T-helper 17 cell (primary cell): ENCODE data around the gene CD226. TPM values are rescaled to one million over a fixed set of nuclear protein-coding genes. Genes with fewer than 3 reads are reported as not detected.
"Not testable (repeated sequence)": the region's sequence is repeated elsewhere in the genome, so short reads cannot be mapped to it uniquely, and the experiment has no call there.

ENCODE experiments used
- ATAC-seq: fragments of 150-1000 bp; cut with Tn5 transposase; 2 replicates; pipeline ENCODE4 v1.10.0; 2021; ENCODE audit warnings: mild to moderate bottlenecking, moderate library complexity
- DNase-seq, 3 donors: peaks; one replicate each; pipeline versions ENCODE4 v3.0.0 to v3.0.0-alpha.2; 2020 to 2021
- H3K9me3 ChIP-seq: one replicate; pipeline ENCODE4 v1.7.0; 2013; ENCODE audit warnings: low read length, mild to moderate bottlenecking; ENCODE audit not compliant: control insufficient read depth, poor library complexity, severe bottlenecking
- H3K27ac Mint-ChIP-seq: one replicate; pipeline ENCODE4 v1.8.0; 2022; ENCODE audit warnings: mild to moderate bottlenecking, moderate library complexity, mixed read lengths
- H3K27me3 Mint-ChIP-seq: one replicate; pipeline ENCODE4 v1.8.0; 2022; ENCODE audit warnings: mixed read lengths
- H3K36me3 Mint-ChIP-seq: one replicate; pipeline ENCODE4 v1.8.0; 2022; ENCODE audit warnings: low read depth, mixed read lengths
- H3K4me1 Mint-ChIP-seq: one replicate; pipeline ENCODE4 v1.8.0; 2022; ENCODE audit warnings: mild to moderate bottlenecking, mixed read lengths
- H3K4me3 Mint-ChIP-seq: one replicate; pipeline ENCODE4 v1.8.0; 2022; ENCODE audit warnings: mild to moderate bottlenecking, moderate library complexity, mixed read lengths
- total RNA-seq, 4 donors: library from RNA in 2 of 4; stranded (reverse) in 2 of 4; gene quantifications; one replicate each; pipeline ENCODE4 v1.2.3 and lab custom pipeline; 2022 to 2026

The CD226 gene
- total RNA-seq, 2 donors from 2014 or later, result 106 to 128 TPM

DNA sequence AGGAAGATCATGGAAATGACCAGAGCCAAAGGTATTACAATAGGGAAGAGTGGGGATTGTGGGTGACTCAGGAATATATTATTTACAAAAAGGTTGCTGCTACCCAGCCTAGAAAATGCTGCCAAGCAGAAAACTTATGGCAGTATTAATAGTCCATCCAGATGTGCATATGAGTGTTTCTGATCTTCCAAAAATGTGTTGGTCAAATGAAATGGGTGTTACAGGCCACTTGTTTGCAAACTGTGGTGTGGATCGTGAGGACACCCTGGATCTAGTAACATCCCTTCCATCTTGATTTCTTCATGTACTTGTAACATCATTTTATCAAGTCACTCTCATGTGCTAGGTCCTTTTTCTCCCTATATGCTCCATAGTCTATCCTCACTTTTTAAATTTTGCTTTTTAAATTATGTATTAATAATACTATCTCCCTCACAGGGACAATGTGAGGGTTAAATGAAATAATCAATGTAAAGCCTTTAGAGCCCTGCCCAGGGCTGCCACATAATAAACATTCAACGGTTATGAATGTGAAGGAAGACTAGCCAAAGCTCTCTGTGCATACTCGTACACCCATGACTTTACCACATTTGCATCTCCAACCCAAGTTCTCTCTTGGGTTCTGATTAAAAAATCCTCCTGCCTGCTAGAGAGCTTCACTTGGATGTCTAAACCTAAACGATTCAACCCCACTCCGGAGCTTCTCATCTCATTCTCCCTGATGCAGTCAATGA, 18.5 kb downstream of the CD226 start:
- DNase-seq (no peak), ATAC-seq (no peak)
- Mint-ChIP-seq H3K36me3 (peaks cover 5% of the 10 kb centered on the region), H3K4me1 (peaks cover 28% of the 10 kb centered on the region), H3K27ac (no peak overlapping the region), H3K27me3 (no peaks in the 10 kb centered on the region), H3K4me3 (no peak overlapping the region)
- no peaks in the 10 kb centered on the region for H3K9me3 ChIP-seq

DNA sequence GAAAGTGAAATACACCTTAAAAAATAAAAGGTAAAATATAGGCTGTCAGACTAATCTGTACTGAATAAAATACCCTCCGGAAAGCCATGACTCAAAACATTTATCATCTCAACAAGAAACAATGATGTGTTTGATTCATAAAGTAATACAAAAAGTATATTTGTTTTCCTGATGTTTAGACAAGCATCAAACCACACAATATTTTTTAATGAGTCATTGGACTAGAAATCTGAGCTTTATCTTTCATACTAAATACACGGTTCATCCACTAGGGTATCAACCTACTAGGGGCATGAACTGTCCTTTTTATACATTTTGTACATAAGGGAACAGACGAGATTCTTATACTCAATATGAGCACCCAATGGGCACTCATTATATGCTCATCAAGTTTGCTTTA, 31.3 kb downstream of the CD226 start:
- no peak for DNase-seq
- no peak overlapping the region for H3K4me3 Mint-ChIP-seq
- peak overlapping the region; percentile 22 for H3K27ac Mint-ChIP-seq
- H3K36me3 Mint-ChIP-seq, result peaks cover 8% of the 10 kb centered on the region
- no peaks in the 10 kb centered on the region for H3K27me3 Mint-ChIP-seq
- peaks cover 38% of the 10 kb centered on the region for H3K4me1 Mint-ChIP-seq
- ATAC-seq, result no peak
- H3K9me3 ChIP-seq, result no peaks in the 10 kb centered on the region

DNA sequence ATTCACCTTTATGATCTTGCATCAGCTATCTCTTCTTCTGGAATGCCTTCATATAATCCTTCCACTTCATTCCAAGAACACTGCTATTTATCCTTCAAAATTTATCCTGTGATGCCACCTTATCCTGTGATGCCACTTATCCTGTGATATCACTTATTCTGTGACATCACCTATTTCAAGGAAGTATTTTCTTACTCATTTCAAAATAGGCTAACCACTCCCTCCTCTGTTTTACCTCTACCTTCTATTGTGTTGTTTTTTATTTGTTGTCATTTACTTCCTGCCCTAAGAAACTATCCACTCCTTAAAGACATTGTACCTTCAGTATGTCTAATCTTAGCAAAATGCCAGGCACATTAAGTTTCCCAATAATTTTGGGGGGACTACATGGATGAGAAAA, 38.8 kb downstream of the CD226 start:
- no peaks in the 10 kb centered on the region for H3K9me3 ChIP-seq
- Mint-ChIP-seq H3K27ac (peak overlapping the region; percentile 75), H3K4me3 (no peak overlapping the region), H3K27me3 (no peaks in the 10 kb centered on the region), H3K36me3 (peaks cover 2% of the 10 kb centered on the region), H3K4me1 (peaks cover 49% of the 10 kb centered on the region)
- DNase-seq (no peak), ATAC-seq (no peak)

DNA sequence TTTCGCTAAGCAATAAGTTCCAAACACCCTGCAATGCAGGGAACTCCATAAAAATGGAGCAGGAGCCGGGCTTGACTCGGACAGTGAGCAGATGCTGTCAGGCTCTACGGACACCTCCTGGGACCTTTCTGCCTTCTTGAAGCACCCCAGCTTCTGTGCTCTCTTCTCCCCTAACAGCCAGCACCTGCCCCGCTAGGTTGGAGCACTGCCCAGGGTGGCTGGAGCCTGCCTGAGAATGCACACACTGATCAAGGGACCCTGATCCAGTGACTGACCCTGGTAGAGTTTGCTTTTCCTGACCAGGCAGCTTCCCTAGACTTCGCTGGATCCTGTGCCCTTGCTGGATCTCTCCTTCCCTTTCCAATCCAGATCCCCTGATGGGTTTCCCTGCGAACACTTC, 40.9 kb downstream of the CD226 start:
- Mint-ChIP-seq H3K27ac (peak overlapping the region; percentile 75), H3K4me3 (no peak overlapping the region), H3K4me1 (peaks cover 49% of the 10 kb centered on the region), H3K27me3 (no peaks in the 10 kb centered on the region), H3K36me3 (peaks cover 2% of the 10 kb centered on the region)
- ATAC-seq (no peak), DNase-seq (no peak)
- no peaks in the 10 kb centered on the region for H3K9me3 ChIP-seq

DNA sequence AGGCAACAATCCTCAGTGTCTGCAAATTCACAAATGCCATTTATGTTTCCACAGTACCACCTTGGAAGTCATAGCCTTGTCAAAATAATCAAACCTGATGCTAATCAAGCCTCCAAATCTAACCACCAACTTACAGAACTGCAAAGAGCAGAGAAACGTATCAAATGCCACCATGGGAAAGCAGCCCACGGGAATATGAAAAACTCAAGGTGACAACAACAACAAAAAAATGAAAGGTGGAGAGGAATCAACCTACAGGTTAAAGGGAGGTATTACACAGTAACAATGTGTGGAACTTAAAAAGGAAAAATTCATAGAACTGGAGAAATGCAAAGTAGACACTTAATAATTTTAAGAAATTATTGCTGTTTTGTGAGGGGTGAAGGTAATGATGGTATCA, 46.7 kb downstream of the CD226 start:
- H3K4me1 Mint-ChIP-seq, result peaks cover 58% of the 10 kb centered on the region
- peaks cover 2% of the 10 kb centered on the region for H3K36me3 Mint-ChIP-seq
- H3K27ac Mint-ChIP-seq, result peak overlapping the region; percentile 5
- ATAC-seq (no peak), DNase-seq (no peak)
- no peaks in the 10 kb centered on the region for H3K27me3 Mint-ChIP-seq
- H3K9me3 ChIP-seq, result no peaks in the 10 kb centered on the region
- peak overlapping the region; percentile 33 for H3K4me3 Mint-ChIP-seq

DNA sequence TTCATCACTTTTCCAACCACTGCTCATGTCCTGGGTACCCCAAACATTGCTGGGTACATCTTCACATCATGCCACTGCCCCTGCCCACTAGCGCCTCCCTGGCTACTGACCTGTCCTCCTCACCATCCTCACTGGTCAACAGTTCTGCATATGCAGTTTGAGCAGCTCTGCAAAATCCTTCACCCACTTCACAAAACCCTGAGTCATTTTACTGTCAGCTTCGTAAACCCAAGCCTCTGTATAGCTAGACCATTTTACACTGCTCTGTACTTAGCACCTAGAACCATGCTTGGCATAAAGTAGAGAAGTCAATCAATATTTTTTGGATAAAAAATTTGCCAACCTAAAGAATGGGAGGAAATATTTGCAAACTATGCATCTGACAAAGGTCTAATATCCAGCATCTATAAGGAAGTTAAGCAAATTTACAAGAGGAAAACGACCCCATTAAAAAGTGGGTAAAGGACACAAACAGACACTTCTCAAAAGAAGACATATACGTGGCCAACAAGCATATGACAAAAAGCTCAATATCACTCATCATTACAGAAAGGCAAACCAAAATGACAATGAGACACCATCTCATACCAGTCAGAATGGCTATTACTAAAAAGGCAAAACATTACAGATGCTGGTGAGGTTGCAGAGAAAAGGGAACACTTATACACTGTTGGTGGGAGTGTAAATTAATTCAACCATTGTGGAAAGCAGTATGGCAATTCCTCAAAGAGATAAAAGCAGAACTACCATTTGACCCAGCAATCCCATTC, 48.3 kb downstream of the CD226 start:
- not testable (repeated sequence) for DNase-seq, ATAC-seq, H3K27me3 Mint-ChIP-seq, H3K36me3 Mint-ChIP-seq, H3K9me3 ChIP-seq
- Mint-ChIP-seq H3K27ac (peak overlapping the region; percentile 98), H3K4me1 (peaks cover 53% of the 10 kb centered on the region), H3K4me3 (peak overlapping the region; percentile 89)

DNA sequence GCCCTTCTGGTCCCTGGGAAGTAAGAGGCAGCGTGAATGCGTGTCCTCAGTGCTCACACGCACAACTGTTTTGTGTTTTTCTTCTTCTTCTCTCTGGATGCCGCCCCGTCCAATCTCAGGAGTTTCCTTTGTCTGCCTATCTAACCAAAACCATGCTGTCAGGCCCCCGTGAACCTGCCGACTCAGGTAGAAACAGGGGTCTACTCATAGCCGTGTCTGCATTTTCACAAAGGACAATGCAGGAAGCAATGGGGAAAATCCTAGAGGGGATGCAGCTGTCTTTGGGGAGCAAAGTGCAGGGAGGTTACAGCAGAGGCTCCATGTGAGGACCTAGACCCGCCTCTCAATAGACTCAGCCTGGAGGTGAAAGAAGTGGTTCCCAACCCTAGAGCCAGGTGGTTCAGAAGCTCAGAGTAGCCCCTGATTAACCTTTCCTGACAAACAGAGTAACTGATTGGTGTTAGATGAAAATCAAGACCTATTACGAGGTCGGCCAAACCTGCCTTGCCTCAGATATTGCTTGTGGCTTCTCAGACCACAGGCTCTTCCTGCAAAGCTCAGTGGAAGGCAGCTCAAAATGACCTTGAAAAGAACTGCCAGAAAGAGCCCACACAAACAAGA, 49.3 kb downstream of the CD226 start:
- Mint-ChIP-seq H3K27ac (peak overlapping the region; percentile 98), H3K4me3 (peak overlapping the region; percentile 96), H3K36me3 (peaks cover 5% of the 10 kb centered on the region), H3K27me3 (no peaks in the 10 kb centered on the region), H3K4me1 (peaks cover 54% of the 10 kb centered on the region)
- no peaks in the 10 kb centered on the region for H3K9me3 ChIP-seq
- DNase-seq, result peak in 1 of 3 donors; percentile 6
- peak; percentile 71 for ATAC-seq

DNA sequence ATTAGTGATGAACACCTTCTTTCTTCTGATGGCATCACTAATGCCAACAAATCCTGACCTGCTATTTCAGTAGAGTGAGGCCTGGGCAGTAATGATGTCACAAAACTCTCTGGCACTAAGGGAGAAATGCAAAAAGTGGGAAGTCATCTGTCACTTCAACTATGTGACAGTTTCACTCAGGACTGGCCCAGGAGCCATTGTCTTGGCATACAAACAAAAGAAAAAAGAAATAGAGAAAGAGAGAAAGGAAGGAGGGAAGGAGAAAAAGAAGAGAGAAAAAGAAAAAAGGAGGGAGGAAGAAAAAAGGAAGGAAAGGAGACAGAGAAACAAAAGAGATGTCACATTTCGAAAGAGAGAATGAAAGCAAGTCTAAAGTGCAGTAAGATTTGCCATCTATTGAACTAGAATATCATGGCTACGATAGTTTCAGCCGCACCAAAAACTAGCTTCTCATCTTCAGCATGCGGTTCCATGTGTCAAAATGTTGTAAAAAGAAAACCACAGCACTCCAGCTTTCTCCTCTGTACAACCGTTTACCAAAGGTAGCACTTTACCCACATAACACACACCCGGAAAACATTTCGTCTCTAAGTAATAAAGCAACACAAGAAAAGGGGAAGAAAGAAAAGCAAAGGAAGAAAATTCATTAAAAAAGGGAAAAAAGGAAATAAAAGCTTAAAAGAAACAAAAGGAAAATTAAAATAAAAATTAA, 50.1 kb downstream of the CD226 start:
- ATAC-seq (peak; percentile 69), DNase-seq (no peak)
- no peaks in the 10 kb centered on the region for H3K9me3 ChIP-seq
- Mint-ChIP-seq H3K27me3 (no peaks in the 10 kb centered on the region), H3K4me1 (peaks cover 54% of the 10 kb centered on the region), H3K27ac (peak overlapping the region; percentile 98), H3K36me3 (peaks cover 8% of the 10 kb centered on the region), H3K4me3 (peak overlapping the region; percentile 96)

DNA sequence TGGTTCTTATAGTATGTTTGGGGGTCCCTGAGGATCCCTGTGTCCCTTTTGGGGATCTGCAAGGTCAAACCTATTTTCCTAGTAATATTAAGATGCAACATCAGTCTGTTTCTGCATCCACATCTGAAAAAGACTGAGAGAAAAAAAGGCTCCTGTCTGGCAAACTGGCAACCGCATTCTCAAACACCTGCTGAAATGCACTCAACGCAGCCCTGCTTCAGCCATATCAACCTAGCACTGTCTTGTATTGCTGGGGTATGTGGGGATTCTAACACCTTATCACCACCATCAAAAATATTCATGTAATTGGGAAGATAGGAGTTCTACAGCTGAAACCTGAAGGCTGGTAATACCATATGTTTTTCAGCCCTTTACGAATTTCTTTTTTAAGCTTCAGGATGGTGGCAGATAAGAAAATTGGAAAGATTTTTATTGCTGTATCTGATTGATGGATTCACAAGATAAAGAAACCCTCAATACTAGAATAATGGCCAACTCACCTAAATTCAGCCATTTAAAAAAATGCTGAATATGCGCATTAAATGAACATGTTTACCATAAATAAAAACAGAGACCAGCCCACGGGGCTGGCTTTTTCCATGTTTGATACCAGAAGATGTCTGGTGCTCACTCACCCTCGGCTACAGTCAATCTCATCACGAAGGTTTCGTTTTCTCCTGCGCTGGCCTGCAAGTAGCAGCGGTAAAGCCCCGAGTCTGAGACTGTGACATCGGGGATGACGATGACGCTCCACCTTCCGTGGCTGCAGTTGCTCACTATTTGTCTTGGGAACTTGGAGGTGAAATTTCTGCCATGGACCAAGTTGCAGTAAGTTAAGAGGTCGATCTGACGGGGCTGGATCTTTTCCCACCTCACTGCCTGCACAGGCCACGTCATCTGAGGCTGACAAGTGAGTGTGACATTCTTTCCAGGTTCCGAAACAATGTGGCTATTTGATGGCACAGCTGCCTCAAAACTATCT, 52.3 kb downstream of the CD226 start:
- H3K9me3 ChIP-seq, result no peaks in the 10 kb centered on the region
- peaks cover 49% of the 10 kb centered on the region for H3K4me1 Mint-ChIP-seq
- H3K27ac Mint-ChIP-seq, result peak overlapping the region; percentile 98
- DNase-seq, result no peak
- H3K27me3 Mint-ChIP-seq, result no peaks in the 10 kb centered on the region
- peak; percentile 37 for ATAC-seq
- peaks cover 15% of the 10 kb centered on the region for H3K36me3 Mint-ChIP-seq
- H3K4me3 Mint-ChIP-seq, result peak overlapping the region; percentile 57

DNA sequence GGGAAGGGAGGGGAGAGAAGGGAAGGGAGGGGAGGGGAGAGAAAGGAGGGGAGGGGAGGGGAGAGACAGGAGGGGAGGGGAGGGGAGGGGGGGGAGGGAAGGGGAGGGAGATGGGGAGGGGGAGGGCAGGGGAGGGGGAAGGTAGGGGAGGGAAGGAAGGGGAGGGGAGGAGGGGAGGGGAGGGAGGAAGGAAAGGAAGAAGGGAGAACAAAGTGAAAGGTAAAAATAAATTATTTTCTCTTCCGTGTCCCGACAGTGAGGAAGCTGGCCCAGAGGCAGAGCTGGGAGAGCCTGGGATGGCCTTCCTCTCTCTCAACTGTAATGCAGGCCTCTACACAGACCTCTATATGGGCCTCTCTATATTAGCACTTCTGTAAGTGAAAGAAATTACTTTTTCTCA, 53.2 kb downstream of the CD226 start:
- ATAC-seq (no peak), DNase-seq (no peak)
- no peaks in the 10 kb centered on the region for H3K27me3 Mint-ChIP-seq
- H3K27ac Mint-ChIP-seq, result peak overlapping the region; percentile 5
- no peaks in the 10 kb centered on the region for H3K9me3 ChIP-seq
- H3K4me1 Mint-ChIP-seq, result peaks cover 55% of the 10 kb centered on the region
- H3K36me3 Mint-ChIP-seq, result peaks cover 15% of the 10 kb centered on the region
- H3K4me3 Mint-ChIP-seq, result no peak overlapping the region

DNA sequence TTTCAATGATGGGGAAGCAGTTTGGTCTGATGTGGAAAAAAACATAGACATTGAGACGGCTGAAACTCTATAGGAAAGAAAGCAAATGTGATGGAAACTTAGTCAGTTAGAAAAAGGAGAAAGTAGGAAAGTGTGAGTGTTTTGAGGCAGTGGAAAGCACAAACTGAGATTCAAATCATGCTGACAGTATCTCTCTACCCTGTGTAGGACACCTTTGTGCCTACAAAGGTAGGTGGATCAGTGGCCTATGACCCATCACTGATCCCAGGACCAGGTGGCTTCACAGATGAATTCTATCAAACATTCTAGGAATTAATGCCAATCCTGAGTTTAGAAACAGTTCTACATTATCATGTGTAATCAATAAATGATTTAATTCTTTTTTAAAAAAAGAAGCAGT, 57.1 kb downstream of the CD226 start:
- no peak overlapping the region for H3K27ac Mint-ChIP-seq
- ATAC-seq (no peak), DNase-seq (no peak)
- no peaks in the 10 kb centered on the region for H3K27me3 Mint-ChIP-seq
- no peaks in the 10 kb centered on the region for H3K9me3 ChIP-seq
- peaks cover 15% of the 10 kb centered on the region for H3K36me3 Mint-ChIP-seq
- no peak overlapping the region for H3K4me3 Mint-ChIP-seq
- H3K4me1 Mint-ChIP-seq, result peaks cover 44% of the 10 kb centered on the region

DNA sequence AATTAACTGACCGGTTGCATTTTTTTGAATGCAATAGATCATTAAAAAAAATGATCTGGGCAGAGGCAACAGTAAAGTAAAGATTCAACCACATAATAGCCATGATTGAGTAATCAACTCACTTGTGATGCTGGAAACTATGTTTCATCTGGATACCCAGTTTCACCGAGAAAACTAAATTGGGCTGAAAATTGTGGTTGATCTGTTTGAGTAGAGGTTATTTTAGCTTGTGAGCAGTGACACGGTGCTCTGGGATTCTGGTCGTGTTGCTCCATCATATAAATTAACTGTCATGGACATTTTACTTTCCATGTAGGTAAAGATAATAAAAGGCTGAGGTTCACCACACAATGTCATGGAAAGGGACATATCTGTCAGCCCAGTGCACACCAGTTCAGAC, 58.7 kb downstream of the CD226 start:
- Mint-ChIP-seq H3K27me3 (no peaks in the 10 kb centered on the region), H3K27ac (peak overlapping the region; percentile 54), H3K4me3 (peak overlapping the region; percentile 15), H3K36me3 (peaks cover 14% of the 10 kb centered on the region), H3K4me1 (peaks cover 49% of the 10 kb centered on the region)
- ATAC-seq (no peak), DNase-seq (no peak)
- H3K9me3 ChIP-seq, result no peaks in the 10 kb centered on the region
